Measurements from ENCODE around the gene ARHGEF26.

ARHGEF26 gene

DNA sequence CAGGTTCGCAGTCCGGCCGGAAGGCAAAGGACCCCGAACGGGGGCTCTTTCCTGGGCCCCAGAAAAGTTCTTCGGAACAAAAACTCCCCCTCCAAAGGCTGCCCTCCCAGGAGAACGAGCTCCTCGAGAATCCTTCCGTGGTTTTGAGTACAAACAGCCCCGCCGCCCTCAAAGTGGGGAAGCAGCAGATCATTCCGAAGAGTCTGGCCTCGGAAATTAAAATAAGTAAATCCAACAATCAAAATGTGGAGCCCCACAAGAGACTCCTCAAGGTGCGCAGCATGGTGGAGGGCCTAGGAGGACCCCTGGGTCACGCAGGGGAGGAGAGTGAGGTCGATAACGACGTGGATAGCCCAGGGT, 1.3 kb downstream of the ARHGEF26 start (continued):
- TF ChIP-seq, protein P1, sequence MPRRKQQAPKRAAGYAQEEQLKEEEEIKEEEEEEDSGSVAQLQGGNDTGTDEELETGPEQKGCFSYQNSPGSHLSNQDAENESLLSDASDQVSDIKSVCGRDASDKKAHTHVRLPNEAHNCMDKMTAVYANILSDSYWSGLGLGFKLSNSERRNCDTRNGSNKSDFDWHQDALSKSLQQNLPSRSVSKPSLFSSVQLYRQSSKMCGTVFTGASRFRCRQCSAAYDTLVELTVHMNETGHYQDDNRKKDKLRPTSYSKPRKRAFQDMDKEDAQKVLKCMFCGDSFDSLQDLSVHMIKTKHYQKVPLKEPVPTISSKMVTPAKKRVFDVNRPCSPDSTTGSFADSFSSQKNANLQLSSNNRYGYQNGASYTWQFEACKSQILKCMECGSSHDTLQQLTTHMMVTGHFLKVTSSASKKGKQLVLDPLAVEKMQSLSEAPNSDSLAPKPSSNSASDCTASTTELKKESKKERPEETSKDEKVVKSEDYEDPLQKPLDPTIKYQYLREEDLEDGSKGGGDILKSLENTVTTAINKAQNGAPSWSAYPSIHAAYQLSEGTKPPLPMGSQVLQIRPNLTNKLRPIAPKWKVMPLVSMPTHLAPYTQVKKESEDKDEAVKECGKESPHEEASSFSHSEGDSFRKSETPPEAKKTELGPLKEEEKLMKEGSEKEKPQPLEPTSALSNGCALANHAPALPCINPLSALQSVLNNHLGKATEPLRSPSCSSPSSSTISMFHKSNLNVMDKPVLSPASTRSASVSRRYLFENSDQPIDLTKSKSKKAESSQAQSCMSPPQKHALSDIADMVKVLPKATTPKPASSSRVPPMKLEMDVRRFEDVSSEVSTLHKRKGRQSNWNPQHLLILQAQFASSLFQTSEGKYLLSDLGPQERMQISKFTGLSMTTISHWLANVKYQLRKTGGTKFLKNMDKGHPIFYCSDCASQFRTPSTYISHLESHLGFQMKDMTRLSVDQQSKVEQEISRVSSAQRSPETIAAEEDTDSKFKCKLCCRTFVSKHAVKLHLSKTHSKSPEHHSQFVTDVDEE (CRISPR knock-in tag; IDR thresholded peaks at IDR 0.05) = no peak
- no peak for TF ChIP-seq ZNF70 (CRISPR knock-in tag; IDR thresholded peaks at IDR 0.05)

GRCh38 chr3:154122912-154123559, 1.8 kb downstream of the ARHGEF26 start:
- ATAC-seq = no peak
- TF ChIP-seq ZFP30 (CRISPR knock-in tag; IDR thresholded peaks at IDR 0.05) = no peak
- TF ChIP-seq CSDC2 (CRISPR knock-in tag; IDR thresholded peaks at IDR 0.05) = no peak
- TF ChIP-seq ESRRG (CRISPR knock-in tag; IDR thresholded peaks at IDR 0.05) = no peak
- TF ChIP-seq TCF4 (CRISPR knock-in tag; IDR thresholded peaks at IDR 0.05; ENCODE audit: borderline replicate concordance) = no peak
- no peak for TF ChIP-seq ZNF70 (CRISPR knock-in tag; IDR thresholded peaks at IDR 0.05)
- TF ChIP-seq, protein P2, sequence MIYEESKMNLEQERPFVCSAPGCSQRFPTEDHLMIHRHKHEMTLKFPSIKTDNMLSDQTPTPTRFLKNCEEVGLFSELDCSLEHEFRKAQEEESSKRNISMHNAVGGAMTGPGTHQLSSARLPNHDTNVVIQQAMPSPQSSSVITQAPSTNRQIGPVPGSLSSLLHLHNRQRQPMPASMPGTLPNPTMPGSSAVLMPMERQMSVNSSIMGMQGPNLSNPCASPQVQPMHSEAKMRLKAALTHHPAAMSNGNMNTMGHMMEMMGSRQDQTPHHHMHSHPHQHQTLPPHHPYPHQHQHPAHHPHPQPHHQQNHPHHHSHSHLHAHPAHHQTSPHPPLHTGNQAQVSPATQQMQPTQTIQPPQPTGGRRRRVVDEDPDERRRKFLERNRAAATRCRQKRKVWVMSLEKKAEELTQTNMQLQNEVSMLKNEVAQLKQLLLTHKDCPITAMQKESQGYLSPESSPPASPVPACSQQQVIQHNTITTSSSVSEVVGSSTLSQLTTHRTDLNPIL (CRISPR knock-in tag; IDR thresholded peaks at IDR 0.05; ENCODE audit: low read depth) = no peak
- TF ChIP-seq OSR1 (CRISPR knock-in tag; IDR thresholded peaks at IDR 0.05) = no peak
- no peak for TF ChIP-seq ARNTL (CRISPR knock-in tag; IDR thresholded peaks at IDR 0.05; ENCODE audit: borderline replicate concordance, low read depth)
- no peak for TF ChIP-seq BACH2 (CRISPR knock-in tag; IDR thresholded peaks at IDR 0.05; ENCODE audit: borderline replicate concordance)
- no peak for TF ChIP-seq ZFP3 (CRISPR knock-in tag; IDR thresholded peaks at IDR 0.05)
- no peak for TF ChIP-seq ZNF8 (CRISPR knock-in tag; IDR thresholded peaks at IDR 0.05)
- no peak for TF ChIP-seq GLIS3 (CRISPR knock-in tag; IDR thresholded peaks at IDR 0.05)
- no peak for TF ChIP-seq SNAI2 (CRISPR knock-in tag; IDR thresholded peaks at IDR 0.05)
- TF ChIP-seq CSRNP3 (CRISPR knock-in tag; IDR thresholded peaks at IDR 0.05) = no peak
- TF ChIP-seq PATZ1 (CRISPR knock-in tag; IDR thresholded peaks at IDR 0.05; ENCODE audit: borderline replicate concordance) = no peak
- TF ChIP-seq ZC3H10 (CRISPR knock-in tag; IDR thresholded peaks at IDR 0.05) = no peak
- TF ChIP-seq ZNF565 (CRISPR knock-in tag; conservative IDR thresholded peaks at IDR 0.05; ENCODE audit: low read depth) = no peak
- TF ChIP-seq RARB (CRISPR knock-in tag; IDR thresholded peaks at IDR 0.05) = no peak
- TF ChIP-seq, protein P1 (CRISPR knock-in tag; IDR thresholded peaks at IDR 0.05) = no peak

DNA sequence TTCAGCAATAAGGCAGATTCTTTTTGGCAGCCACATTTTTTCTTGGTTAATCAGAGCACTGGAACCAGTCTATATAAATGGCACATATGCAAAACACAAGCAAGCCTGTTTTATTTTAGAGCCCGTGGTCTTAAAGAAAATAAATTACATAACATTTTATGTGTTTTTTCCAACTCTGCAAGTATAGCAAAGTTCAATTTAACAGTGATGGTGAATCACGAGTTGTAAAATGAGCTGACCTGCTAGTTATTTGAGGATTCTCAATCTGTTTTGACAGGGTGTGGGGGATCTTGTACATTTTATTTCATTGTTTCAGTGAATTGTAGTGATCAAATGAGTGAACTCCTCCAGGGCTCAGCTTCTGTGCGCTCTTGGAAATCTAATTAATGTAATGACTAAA, 2.7 kb downstream of the ARHGEF26 start:
- ATAC-seq = no peak
- TF ChIP-seq CSDC2 (CRISPR knock-in tag; IDR thresholded peaks at IDR 0.05) (no peak), ISL1 (CRISPR knock-in tag; IDR thresholded peaks at IDR 0.05) (no peak), ZC3H10 (CRISPR knock-in tag; IDR thresholded peaks at IDR 0.05) (no peak), ZNF565 (CRISPR knock-in tag; conservative IDR thresholded peaks at IDR 0.05; ENCODE audit: low read depth) (no peak), ZNF70 (CRISPR knock-in tag; IDR thresholded peaks at IDR 0.05) (no peak), ARNTL (CRISPR knock-in tag; IDR thresholded peaks at IDR 0.05; ENCODE audit: borderline replicate concordance, low read depth) (no peak), TOX (CRISPR knock-in tag; IDR thresholded peaks at IDR 0.05; ENCODE audit: borderline replicate concordance) (no peak), GLIS3 (CRISPR knock-in tag; IDR thresholded peaks at IDR 0.05) (no peak), CSRNP3 (CRISPR knock-in tag; IDR thresholded peaks at IDR 0.05) (no peak), ESRRG (CRISPR knock-in tag; IDR thresholded peaks at IDR 0.05) (no peak), OSR1 (CRISPR knock-in tag; IDR thresholded peaks at IDR 0.05) (no peak), ZNF8 (CRISPR knock-in tag; IDR thresholded peaks at IDR 0.05) (no peak), PPARA (CRISPR knock-in tag; IDR thresholded peaks at IDR 0.05; ENCODE audit: borderline replicate concordance) (no peak), RARB (CRISPR knock-in tag; IDR thresholded peaks at IDR 0.05) (no peak)
- TF ChIP-seq, protein P3, sequence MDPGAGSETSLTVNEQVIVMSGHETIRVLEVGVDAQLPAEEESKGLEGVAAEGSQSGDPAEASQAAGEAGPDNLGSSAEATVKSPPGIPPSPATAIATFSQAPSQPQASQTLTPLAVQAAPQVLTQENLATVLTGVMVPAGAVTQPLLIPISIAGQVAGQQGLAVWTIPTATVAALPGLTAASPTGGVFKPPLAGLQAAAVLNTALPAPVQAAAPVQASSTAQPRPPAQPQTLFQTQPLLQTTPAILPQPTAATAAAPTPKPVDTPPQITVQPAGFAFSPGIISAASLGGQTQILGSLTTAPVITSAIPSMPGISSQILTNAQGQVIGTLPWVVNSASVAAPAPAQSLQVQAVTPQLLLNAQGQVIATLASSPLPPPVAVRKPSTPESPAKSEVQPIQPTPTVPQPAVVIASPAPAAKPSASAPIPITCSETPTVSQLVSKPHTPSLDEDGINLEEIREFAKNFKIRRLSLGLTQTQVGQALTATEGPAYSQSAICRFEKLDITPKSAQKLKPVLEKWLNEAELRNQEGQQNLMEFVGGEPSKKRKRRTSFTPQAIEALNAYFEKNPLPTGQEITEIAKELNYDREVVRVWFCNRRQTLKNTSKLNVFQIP (CRISPR knock-in tag; IDR thresholded peaks at IDR 0.05; ENCODE audit: borderline replicate concordance, low read depth) = no peak
